Peyer's patch (tissue), 4 donors: ENCODE measurements around the gene TAF3. TPM values are rescaled to one million over a fixed set of nuclear protein-coding genes. Genes with fewer than 3 reads are reported as not detected.

Experiments used
- DNase-seq, 3 donors: peaks; one replicate each; pipeline ENCODE4 v3.0.0-alpha.2; 2017 to 2019
- H3K27ac ChIP-seq, 4 donors: fragments of 200-600 bp; sonication (generic); one replicate each; pipeline ENCODE4 v1.5.1; 2016 to 2019
- H3K27me3 ChIP-seq, 2 donors: fragments of 200-600 bp; sonication (generic); one replicate each; pipeline ENCODE4 v1.5.1; 2019
- H3K36me3 ChIP-seq, 3 donors: fragments of 200-600 bp; sonication (generic); one replicate each; pipeline ENCODE4 v1.5.1; 2016 to 2019
- H3K4me1 ChIP-seq, 4 donors: fragments of 200-600 bp; sonication (generic); one replicate each; pipeline ENCODE4 v1.5.1; 2016 to 2019
- H3K4me3 ChIP-seq, 4 donors: fragments of 200-600 bp; sonication (generic); 1 replicate in 3 of 4; 2 replicates in 1 of 4; pipeline ENCODE4 v1.5.1; 2016 to 2019; ENCODE audit warnings: mild to moderate bottlenecking in 1 of 4
- H3K9me3 ChIP-seq, 4 donors: fragments of 200-600 bp; sonication (generic); one replicate each; pipeline ENCODE4 v1.5.1; 2016 to 2019; ENCODE audit warnings: mild to moderate bottlenecking in 1 of 4
- CTCF ChIP-seq, 6 experiments: fragments of 450-650 bp in 4 of 6; fragments of 200-600 bp in 2 of 6; sonication (generic) in 1 of 6; IDR thresholded peaks; one replicate each; pipeline ENCODE4 v1.5.1; 2017 to 2019; ENCODE audit warnings: antibody characterized with exemption in 6 of 6, mild to moderate bottlenecking in 3 of 6, moderate library complexity in 1 of 6
- POLR2A ChIP-seq, 2 donors: fragments of 450-650 bp; IDR thresholded peaks; one replicate each; pipeline ENCODE4 v1.5.1; 2017; ENCODE audit warnings: antibody characterized with exemption in 2 of 2, mild to moderate bottlenecking in 2 of 2, moderate library complexity in 2 of 2
- total RNA-seq, 4 donors: library from RNA; depleted of rRNA; stranded (reverse); fragments of >200 nt; gene quantifications; one replicate each; pipeline ENCODE4 v1.1.0, GENCODE V29; 2016

TAF3 gene
- total RNA-seq, 4 donors from 2014 or later, result 5.1 to 22.3 (median 7.1) TPM

- Histone ChIP-seq H3K27me3 (no peaks in the 10 kb centered on the region), H3K9me3 (no peaks in the 10 kb centered on the region), H3K4me3 (no peak overlapping the region), H3K4me1 (no peaks in the 10 kb centered on the region), H3K27ac (no peak overlapping the region), H3K36me3 (no peaks in the 10 kb centered on the region)
- TF ChIP-seq CTCF (IDR thresholded peaks at IDR 0.05) (no peak), POLR2A (IDR thresholded peaks at IDR 0.05) (no peak)
- DNase-seq, result no peak
Observed at GRCh38 chr10:7980196-7980595, 161.9 kb downstream of the TAF3 start.

- H3K36me3 ChIP-seq, result no peaks in the 10 kb centered on the region
- no peaks in the 10 kb centered on the region for H3K9me3 ChIP-seq
Observed at GRCh38 chr10:7982727-7983126, 164.4 kb downstream of the TAF3 start.

GRCh38 chr10:7984325-7984724 lies 166.0 kb downstream of the TAF3 start:
- DNase-seq, result no peak
- Histone ChIP-seq H3K4me1 (no peaks in the 10 kb centered on the region), H3K27me3 (no peaks in the 10 kb centered on the region), H3K4me3 (no peak overlapping the region), H3K27ac (no peak overlapping the region), H3K9me3 (no peaks in the 10 kb centered on the region), H3K36me3 (no peaks in the 10 kb centered on the region)
- TF ChIP-seq CTCF (IDR thresholded peaks at IDR 0.05), result no peak
- TF ChIP-seq POLR2A (IDR thresholded peaks at IDR 0.05), result no peak

More at GRCh38 chr10:7982727-7983126, 164.4 kb downstream of the TAF3 start:
- TF ChIP-seq POLR2A (IDR thresholded peaks at IDR 0.05), result no peak
- TF ChIP-seq CTCF (IDR thresholded peaks at IDR 0.05), result no peak
- Histone ChIP-seq H3K4me3 (no peak overlapping the region), H3K4me1 (no peaks in the 10 kb centered on the region), H3K27me3 (no peaks in the 10 kb centered on the region), H3K27ac (no peak overlapping the region)
- DNase-seq, result no peak

- DNase-seq, result no peak
- TF ChIP-seq POLR2A (IDR thresholded peaks at IDR 0.05), result no peak
- TF ChIP-seq CTCF (IDR thresholded peaks at IDR 0.05), result no peak
Observed at GRCh38 chr10:7984896-7985295, 166.6 kb downstream of the TAF3 start.

GRCh38 chr10:7986851-7987250 lies 168.5 kb downstream of the TAF3 start:
- Histone ChIP-seq H3K4me3 (no peak overlapping the region), H3K36me3 (no peaks in the 10 kb centered on the region), H3K9me3 (no peaks in the 10 kb centered on the region), H3K4me1 (no peaks in the 10 kb centered on the region), H3K27me3 (no peaks in the 10 kb centered on the region), H3K27ac (no peak overlapping the region)
- no peak for TF ChIP-seq POLR2A (IDR thresholded peaks at IDR 0.05)
- TF ChIP-seq CTCF (IDR thresholded peaks at IDR 0.05), result no peak
- DNase-seq, result no peak

More at GRCh38 chr10:7984896-7985295, 166.6 kb downstream of the TAF3 start:
- H3K36me3 ChIP-seq, result no peaks in the 10 kb centered on the region
- H3K9me3 ChIP-seq, result no peaks in the 10 kb centered on the region
- H3K27me3 ChIP-seq, result no peaks in the 10 kb centered on the region
- H3K4me3 ChIP-seq, result no peak overlapping the region
- no peak overlapping the region for H3K27ac ChIP-seq
- no peaks in the 10 kb centered on the region for H3K4me1 ChIP-seq

- Histone ChIP-seq H3K4me1 (no peaks in the 10 kb centered on the region), H3K4me3 (no peak overlapping the region), H3K9me3 (no peaks in the 10 kb centered on the region), H3K27me3 (no peaks in the 10 kb centered on the region), H3K36me3 (no peaks in the 10 kb centered on the region), H3K27ac (no peak overlapping the region)
- no peak for DNase-seq
- TF ChIP-seq CTCF (IDR thresholded peaks at IDR 0.05), result no peak
Observed at GRCh38 chr10:7988989-7989388, 170.7 kb downstream of the TAF3 start.
